Activated CD8-positive, alpha-beta memory T cell treated with anti-CD3 and anti-CD28 coated beads, Interleukin-2, amount 50 U/mL, for 1 hour (primary cell): Measurements from ENCODE around the gene TPRN.

Experiments used
- DNase-seq: peaks from one replicate; pipeline ENCODE4 v3.0.0-alpha.2; 2020; ENCODE audit errors: extremely low read depth

Gene TPRN

GRCh38 chr9:137189297-137190295 lies 10.9 kb downstream of the TPRN start:
- DNase-seq = no peak

- DNase-seq = peak; percentile 62
These were observed 11.8 kb downstream of the TPRN start, which contains the start of the genes ANAPC2 and SSNA1 for GRCh38 chr9:137188490-137189296. Gene ANAPC2, minus strand, starts transcription at chr9:137188560. Its CDS starts 28 bp downstream, at chr9:137188532. Gene SSNA1, plus strand, starts transcription at chr9:137188676. Its CDS starts 51 bp downstream, at chr9:137188727.

- DNase-seq = no peak
These were observed 12.5 kb downstream of the TPRN start for GRCh38 chr9:137188086-137188489.

DNA sequence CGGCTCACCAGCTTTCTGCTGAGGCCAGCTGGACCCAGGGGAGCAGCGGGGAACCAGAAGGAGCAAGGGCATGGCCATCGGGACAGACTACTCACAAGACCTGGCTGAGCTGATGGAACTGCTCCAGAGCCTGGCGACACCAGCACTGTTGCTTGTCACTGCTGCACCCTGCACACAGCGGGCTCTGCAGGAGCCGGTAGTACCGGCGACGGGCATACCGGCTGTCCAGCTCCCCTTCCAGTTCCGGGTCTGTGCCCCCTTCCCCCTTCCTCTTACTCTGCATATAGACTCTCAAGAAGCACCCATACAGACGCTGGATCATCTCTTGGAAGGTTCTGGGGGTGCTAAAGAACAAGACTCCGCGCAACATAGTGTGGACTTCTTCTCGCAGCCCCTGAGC lies 13.2 kb downstream of the TPRN start:
- no peak for DNase-seq

- no peak for DNase-seq
These were observed 14.2 kb downstream of the TPRN start for GRCh38 chr9:137186385-137186784.

DNA sequence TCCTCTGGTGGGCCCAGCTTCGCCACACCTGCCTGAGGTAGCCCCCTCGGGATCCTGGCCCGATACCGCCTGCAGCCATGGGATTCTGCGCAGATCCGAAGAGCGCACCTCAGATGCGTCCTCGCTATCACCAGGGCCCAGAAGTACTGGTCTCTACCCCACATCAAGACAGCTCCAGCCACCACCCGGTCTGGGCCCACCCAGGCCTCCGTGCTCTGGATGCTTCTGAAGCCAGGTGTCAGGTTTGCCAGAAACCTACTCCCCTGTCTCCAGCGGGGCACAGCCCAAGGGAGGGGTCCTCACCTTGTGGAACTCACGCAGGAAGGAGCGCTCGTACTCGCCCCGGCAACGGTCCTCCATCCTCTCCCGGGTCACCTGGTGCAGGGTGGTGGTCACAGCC lies 14.6 kb downstream of the TPRN start:
- no peak for DNase-seq

DNA sequence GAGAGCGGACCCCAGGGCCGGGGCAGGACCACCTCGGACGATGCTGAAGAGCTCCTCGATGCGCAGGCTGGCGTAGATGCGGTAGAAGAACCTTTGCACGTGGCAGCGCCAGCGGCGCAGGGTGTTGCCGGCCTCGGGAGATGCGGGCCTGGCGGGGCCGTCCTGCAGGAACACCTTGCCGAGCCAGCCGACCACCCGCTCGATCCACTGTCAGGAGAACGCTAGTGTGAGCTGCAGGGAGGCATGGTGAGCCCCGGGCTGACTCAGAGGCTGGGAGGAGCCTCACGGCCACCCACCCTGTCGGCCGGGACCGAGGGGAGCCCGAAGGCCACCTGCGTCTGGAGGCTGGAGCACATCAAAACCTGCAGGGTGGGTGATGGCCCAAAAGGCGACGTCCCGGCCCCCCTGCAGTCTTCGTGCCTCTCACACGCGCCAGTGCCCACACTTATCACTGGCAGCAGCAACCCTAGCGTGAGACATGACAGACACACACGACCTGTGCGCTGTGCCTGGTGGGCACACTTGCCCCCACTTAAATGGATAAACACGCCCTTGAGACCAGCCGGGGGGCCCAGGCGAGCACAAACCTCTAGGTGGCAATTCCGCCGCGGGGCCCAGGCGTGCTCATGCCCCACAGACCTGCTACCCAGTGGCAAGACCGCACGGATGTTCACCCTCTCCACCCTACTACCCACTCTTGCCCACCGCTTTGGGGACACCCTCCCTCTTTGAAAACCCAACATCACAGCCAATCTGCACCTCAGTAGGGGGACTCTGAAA lies 15.5 kb downstream of the TPRN start:
- no peak for DNase-seq

DNA sequence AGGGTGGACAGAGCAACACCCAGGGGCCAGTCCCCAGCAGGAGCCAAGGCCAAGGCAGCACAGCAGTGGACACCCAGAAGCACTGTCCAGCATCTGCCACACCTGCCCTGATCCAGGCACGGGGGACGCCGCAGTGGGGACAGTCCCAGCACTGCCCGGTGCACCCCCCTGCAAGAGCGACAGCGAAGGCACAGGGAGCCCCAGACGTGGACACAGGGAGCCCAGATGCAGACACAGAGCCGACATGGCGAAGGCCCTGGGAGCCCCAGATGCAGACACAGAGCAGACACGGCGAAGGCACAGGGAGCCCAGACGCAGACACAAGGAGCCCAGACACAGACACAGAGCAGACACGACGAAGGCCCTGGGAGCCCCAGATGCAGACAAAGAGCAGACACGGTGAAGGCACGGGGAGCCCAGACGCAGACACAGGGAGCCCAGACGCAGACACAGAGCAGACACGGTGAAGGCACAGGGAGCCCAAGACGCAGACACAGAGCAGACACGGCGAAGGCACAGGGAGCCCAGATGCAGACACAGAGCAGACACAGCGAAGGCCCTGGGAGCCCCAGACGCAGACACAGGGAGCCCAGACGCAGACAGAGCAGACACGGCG lies 16.5 kb downstream of the TPRN start:
- no peak for DNase-seq

DNA sequence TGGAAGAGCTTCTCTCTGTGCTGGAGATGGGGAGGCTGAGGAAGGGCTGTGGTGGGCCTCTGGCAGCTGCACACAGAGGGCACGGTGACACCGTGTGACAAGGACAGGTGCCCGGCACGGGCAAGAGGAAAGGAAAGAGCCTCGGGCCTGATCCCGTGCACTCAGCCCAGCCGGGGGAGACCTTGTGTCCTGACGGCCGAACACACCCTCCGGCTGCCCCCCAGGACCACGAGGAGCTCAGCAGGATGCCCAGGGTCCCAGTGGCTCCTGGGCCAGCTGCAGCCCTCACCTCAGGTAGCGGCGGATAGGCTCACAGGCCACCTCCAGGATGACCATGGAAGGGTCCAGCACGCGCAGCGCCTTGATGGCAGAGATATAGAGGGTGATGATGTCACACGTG lies 17.7 kb downstream of the TPRN start:
- no peak for DNase-seq

GRCh38 chr9:137181680-137182079 lies 18.9 kb downstream of the TPRN start:
- DNase-seq = no peak

DNA sequence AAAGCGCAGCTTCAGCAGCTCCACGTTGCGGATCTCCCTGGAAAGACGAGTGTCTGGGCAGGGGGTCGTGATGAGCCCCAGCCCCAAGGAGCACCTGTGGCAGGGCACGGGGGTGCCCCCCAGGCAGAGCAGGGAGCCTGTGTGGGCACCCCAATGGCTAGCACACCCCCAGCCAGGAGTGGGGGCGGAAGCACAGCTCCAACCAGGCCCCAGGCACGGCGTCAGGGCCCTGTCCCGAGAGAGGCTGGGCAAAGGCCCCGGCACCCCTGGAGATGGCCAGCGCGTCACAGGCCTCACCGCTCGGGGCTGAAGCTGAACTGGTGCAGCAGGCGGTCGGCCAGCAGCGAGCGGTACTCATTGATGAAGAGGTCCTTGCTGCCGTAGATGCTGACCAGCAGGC lies 20.1 kb downstream of the TPRN start:
- no peak for DNase-seq

GRCh38 chr9:137179761-137180160 lies 20.8 kb downstream of the TPRN start:
- DNase-seq = no peak

DNA sequence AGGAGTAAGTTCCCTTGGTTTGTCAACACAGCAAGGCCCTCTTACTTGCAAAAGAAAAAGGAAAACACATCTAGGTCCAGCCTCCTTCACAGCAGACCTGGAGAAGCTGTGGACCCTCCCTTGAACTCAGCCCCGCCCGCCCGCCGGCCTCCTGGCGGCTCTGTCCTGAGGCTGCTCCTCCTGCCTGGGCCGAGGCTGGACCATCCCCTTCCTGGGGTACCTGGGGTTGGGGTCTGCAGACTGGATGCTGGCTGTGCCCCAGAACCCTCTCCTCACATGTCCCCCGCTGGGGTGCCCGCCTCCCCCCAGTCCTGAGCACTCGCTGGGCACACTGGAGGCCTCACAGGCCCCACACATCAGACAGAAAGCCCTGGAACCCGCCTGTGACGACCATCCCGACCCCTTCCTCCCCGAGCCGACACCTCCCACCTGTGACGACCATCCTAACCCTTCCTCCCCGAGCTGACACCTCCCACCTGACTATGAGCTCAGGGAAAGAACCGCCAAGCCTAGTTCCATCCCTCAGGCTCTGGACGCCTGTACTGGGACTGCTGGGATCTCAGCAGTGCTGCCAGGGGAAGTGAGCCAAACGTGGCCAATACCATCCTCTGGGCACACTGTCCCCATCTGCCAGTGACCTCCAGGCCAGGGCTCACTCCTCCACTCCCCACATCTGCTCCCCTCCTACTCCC lies 21.5 kb downstream of the TPRN start:
- no peak for DNase-seq

DNA sequence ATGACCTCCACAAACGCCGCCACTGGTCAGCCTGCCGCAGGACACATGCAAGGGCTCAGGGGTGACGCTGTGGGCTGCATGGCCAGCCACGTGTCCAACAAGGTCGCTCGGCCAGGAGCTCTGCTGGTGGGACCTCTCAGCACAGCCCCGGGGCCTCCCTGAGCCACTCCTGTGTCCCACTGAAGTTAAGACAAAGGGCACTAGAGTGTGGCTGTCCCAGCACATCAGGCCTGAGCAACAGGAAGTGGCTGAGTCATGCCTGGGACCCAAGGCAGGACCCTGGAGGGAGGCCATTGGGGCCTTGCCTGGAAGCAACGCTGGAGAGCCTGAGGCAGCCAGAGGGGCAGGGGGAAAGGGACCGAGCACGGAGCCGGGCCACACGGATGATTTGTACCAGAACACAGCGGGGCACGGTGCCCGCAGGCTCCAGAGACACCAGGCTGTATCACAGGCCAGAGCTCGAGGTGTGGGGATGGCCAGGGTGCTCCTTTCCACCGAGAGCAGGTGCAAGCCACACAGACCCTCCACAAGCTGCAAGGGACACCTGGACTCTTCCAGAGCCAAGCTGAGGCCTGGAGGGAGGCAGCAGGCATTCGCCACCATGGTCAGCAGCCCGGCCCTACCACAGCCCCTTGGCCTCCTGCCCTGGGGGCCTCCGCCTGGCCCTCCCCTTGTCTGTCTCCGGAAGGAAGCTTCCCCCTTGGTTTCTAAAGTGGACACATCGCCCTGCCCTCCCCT lies 22.2 kb downstream of the TPRN start:
- DNase-seq = no peak

- DNase-seq = no peak
These were observed 24.0 kb downstream of the TPRN start for GRCh38 chr9:137176302-137177182.

DNA sequence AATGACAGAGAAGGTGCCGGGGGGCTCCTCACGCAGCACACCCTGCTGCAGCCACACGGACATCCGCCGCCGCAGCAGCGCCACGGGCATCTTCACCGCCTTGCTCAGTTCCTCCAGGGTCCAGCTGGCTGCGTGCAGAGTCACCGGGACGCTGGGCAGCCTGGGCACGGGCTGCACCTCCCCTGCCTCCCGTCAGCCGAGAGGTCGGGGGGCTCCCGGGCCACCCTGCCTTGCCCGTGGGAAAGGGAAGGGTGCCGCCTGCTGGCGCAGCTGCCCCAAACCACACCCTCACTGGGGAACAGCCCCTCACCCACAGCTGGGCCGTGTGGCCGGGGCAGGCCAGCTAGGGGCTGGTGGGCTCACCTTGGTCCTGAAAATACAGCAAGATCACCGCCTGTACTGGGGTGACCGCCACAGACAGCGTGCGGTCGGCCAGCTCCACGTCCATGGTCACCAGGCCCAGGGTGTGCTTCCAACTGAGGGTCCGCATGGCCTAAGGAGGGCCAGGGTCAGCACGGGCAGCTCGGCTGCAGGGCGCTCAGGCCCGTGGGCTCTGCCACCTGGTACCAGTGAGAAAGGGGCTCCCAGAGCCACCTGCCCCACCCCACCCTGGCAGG lies 25.1 kb downstream of the TPRN start:
- DNase-seq = no peak

- DNase-seq = no peak
These were observed 25.7 kb downstream of the TPRN start for GRCh38 chr9:137174722-137175293.
